A549 (cell line): ENCODE results near the gene B9D2. TPM values are rescaled to one million over a fixed set of nuclear protein-coding genes. Genes with fewer than 3 reads are reported as not detected.

Experiments used
- CBX2 ChIP-seq: fragments of 200-600 bp; sonication (generic); IDR thresholded peaks from 2 replicates; pipeline ENCODE4 v1.6.1; 2016; ENCODE audit warnings: low read depth, mild to moderate bottlenecking, borderline replicate concordance
- CBX8 ChIP-seq: fragments of 200-600 bp; sonication (generic); IDR thresholded peaks from 2 replicates; pipeline ENCODE4 v1.6.1; 2016
- CEBPB ChIP-seq, 2 experiments: fragments of >200 bp in 1 of 2; sonication (Bioruptor Twin) in 1 of 2; formaldehyde crosslinking in 1 of 2; IDR thresholded peaks; 2 replicates each; pipeline ENCODE4 v1.6.1; 2012 to 2016
- CHD2 ChIP-seq: fragments of 150-350 bp; IDR thresholded peaks from 2 replicates; pipeline ENCODE4 v1.6.1; 2014; ENCODE audit warnings: low read length; ENCODE audit not compliant: partially characterized antibody
- CTCF ChIP-seq: fragments of >200 bp; sonication (Bioruptor Twin); formaldehyde crosslinking; IDR thresholded peaks from 3 replicates; pipeline ENCODE4 v1.5.1; 2016
- E2F6 ChIP-seq: IDR thresholded peaks from 2 replicates; pipeline ENCODE4 v1.6.1; 2012; ENCODE audit warnings: low read depth, borderline replicate concordance
- EHMT2 ChIP-seq: fragments of 200-600 bp; sonication (generic); IDR thresholded peaks from 2 replicates; pipeline ENCODE4 v1.6.1; 2016; ENCODE audit warnings: antibody characterized with exemption, low read depth, mild to moderate bottlenecking, moderate library complexity
- EP300 ChIP-seq, 2 experiments: fragments of >200 bp; sonication (Bioruptor Twin); formaldehyde crosslinking; IDR thresholded peaks; 2 replicates in 1 of 2; 3 replicates in 1 of 2; pipeline ENCODE4 v1.6.1; 2016 to 2017
- ESRRA ChIP-seq: fragments of 150-350 bp; IDR thresholded peaks from 2 replicates; pipeline ENCODE4 v1.6.1; 2014; ENCODE audit warnings: mild to moderate bottlenecking, low read length, borderline replicate concordance
- FOSB ChIP-seq: fragments of 250-450 bp; sonication (Bioruptor Pico); IDR thresholded peaks from 2 replicates; pipeline ENCODE4 v1.5.0; 2020; ENCODE audit warnings: mild to moderate bottlenecking, moderate library complexity
- FOSL2 ChIP-seq, 2 experiments: fragments of 450-650 bp in 1 of 2; fragments of >200 bp in 1 of 2; sonication (Bioruptor Twin) in 1 of 2; formaldehyde crosslinking; IDR thresholded peaks; 2 replicates each; pipeline versions ENCODE4 v1.5.0 to v1.6.1; 2016 to 2020; ENCODE audit warnings: mild to moderate bottlenecking in 1 of 2, moderate library complexity in 1 of 2
- GATA3 ChIP-seq: IDR thresholded peaks from 2 replicates; pipeline ENCODE4 v1.6.1; 2012; ENCODE audit warnings: borderline replicate concordance
- HDAC2 ChIP-seq: fragments of 200-600 bp; sonication (generic); IDR thresholded peaks from 2 replicates; pipeline ENCODE4 v1.6.1; 2016
- HES2 ChIP-seq: fragments of >200 bp; sonication (Bioruptor Twin); formaldehyde crosslinking; IDR thresholded peaks from 2 replicates; pipeline ENCODE4 v1.6.1; 2016
- HMGXB4 ChIP-seq: fragments of 250-450 bp; sonication (Bioruptor Pico); IDR thresholded peaks from 2 replicates; pipeline ENCODE4 v1.5.0; 2021; ENCODE audit warnings: mild to moderate bottlenecking, moderate library complexity, borderline replicate concordance
- HOXB13 ChIP-seq: fragments of 250-450 bp; sonication (Bioruptor Pico); IDR thresholded peaks from 2 replicates; pipeline ENCODE4 v1.5.0; 2020; ENCODE audit warnings: low read depth, mild to moderate bottlenecking, moderate library complexity
- HOXB5 ChIP-seq: fragments of 250-450 bp; sonication (Bioruptor Pico); IDR thresholded peaks from 2 replicates; pipeline ENCODE4 v1.5.0; 2020; ENCODE audit warnings: mild to moderate bottlenecking, moderate library complexity
- JUN ChIP-seq, 2 experiments: fragments of >200 bp; sonication (Bioruptor Twin); formaldehyde crosslinking; IDR thresholded peaks; 2 replicates in 1 of 2; 3 replicates in 1 of 2; pipeline ENCODE4 v1.6.1; 2016 to 2017
- KDM1A ChIP-seq: fragments of 200-600 bp; sonication (generic); IDR thresholded peaks from 2 replicates; pipeline ENCODE4 v1.6.1; 2016; ENCODE audit warnings: low read depth, mild to moderate bottlenecking
- KDM5A ChIP-seq: fragments of 200-600 bp; sonication (generic); IDR thresholded peaks from 2 replicates; pipeline ENCODE4 v1.6.1; 2016; ENCODE audit warnings: antibody characterized with exemption, mild to moderate bottlenecking
- MAX ChIP-seq: IDR thresholded peaks from 2 replicates; pipeline ENCODE4 v1.6.1; 2012
- MAZ ChIP-seq: fragments of 150-350 bp; IDR thresholded peaks from 2 replicates; pipeline ENCODE4 v1.6.1; 2014; ENCODE audit warnings: antibody characterized with exemption, low read depth, low read length, borderline replicate concordance
- MYC ChIP-seq: IDR thresholded peaks from 2 replicates; pipeline ENCODE4 v1.6.1; 2012; ENCODE audit warnings: mild to moderate bottlenecking, inconsistent platforms, low read length, improper control_type of control experiment, borderline replicate concordance
- PBX3 ChIP-seq: IDR thresholded peaks from 2 replicates; pipeline ENCODE4 v1.6.1; 2012
- POLR2AphosphoS2 ChIP-seq: conservative IDR thresholded peaks from 2 replicates; pipeline ENCODE4 v1.6.1; 2012; ENCODE audit warnings: low read length, improper control_type of control experiment, inconsistent platforms
- RAD21 ChIP-seq, 2 experiments: fragments of >200 bp in 1 of 2; sonication (Bioruptor Twin) in 1 of 2; formaldehyde crosslinking in 1 of 2; IDR thresholded peaks in 1 of 2; conservative IDR thresholded peaks in 1 of 2; 2 replicates in 1 of 2; 3 replicates in 1 of 2; pipeline ENCODE4 v1.6.1; 2012 to 2018; ENCODE audit warnings: inconsistent platforms in 1 of 2
- REST ChIP-seq: fragments of 200-600 bp; sonication (generic); IDR thresholded peaks from 2 replicates; pipeline ENCODE4 v1.6.1; 2016; ENCODE audit warnings: antibody characterized with exemption, mild to moderate bottlenecking, moderate library complexity
- USF2 ChIP-seq: fragments of 450-650 bp; IDR thresholded peaks from 2 replicates; pipeline ENCODE4 v1.6.1; 2014; ENCODE audit warnings: antibody characterized with exemption
- ZC3H11A ChIP-seq: fragments of 450-650 bp; IDR thresholded peaks from 2 replicates; pipeline ENCODE4 v1.6.1; 2014; ENCODE audit warnings: antibody characterized with exemption, mild to moderate bottlenecking
- ZNF302 ChIP-seq: fragments of 250-450 bp; sonication (Bioruptor Pico); IDR thresholded peaks from 2 replicates; pipeline ENCODE4 v1.9.0; 2021; ENCODE audit warnings: inconsistent platforms, mild to moderate bottlenecking, moderate library complexity
- polyA plus RNA-seq, 4 experiments: library from polyadenylated mRNA; depleted of rRNA in 3 of 4; stranded (reverse); fragments of >200 nt; fragmentation: RNase III in 1 of 4; extraction: RNeasy Plus Mini Kit Qiagen cat#74134 plus additional on column Dnase treatment in 1 of 4; gene quantifications; 2 replicates in 3 of 4; 3 replicates in 1 of 4; pipeline ENCODE4 v1.2.3, GENCODE V29; 2011 to 2017

Gene B9D2
- polyA plus RNA-seq, 2 of the 4 experiments (the other 2 are of a cell fraction): 19.6 to 22.5 TPM

- TF ChIP-seq JUN (IDR thresholded peaks at IDR 0.05): peak in 1 of 2 experiments; percentile 40; a peak in 1 of 5 replicates
- peak; percentile 84; the same call in 1 of the 2 replicates for TF ChIP-seq HOXB5 (CRISPR knock-in tag)
- no peak for TF ChIP-seq ZNF302
- peak; percentile 90 for TF ChIP-seq MAX
- no peak for TF ChIP-seq CBX2
- no peak for TF ChIP-seq REST
- peak; percentile 93 for TF ChIP-seq CTCF
- TF ChIP-seq POLR2AphosphoS2: no peak
- TF ChIP-seq PBX3: peak; percentile 33; the same call in 1 of the 2 replicates
- TF ChIP-seq FOSB (CRISPR knock-in tag): no peak
- peak; percentile 38; the same call in 1 of the 2 replicates for TF ChIP-seq KDM5A
- TF ChIP-seq USF2: no peak
- TF ChIP-seq E2F6: peak; percentile 76; the same call in 1 of the 2 replicates
- no peak for TF ChIP-seq HOXB13 (CRISPR knock-in tag)
- TF ChIP-seq ZC3H11A: no peak
- TF ChIP-seq ESRRA: no peak
- peak; percentile 88 for TF ChIP-seq MYC
- TF ChIP-seq FOSL2 (IDR thresholded peaks at IDR 0.05): no peak
- no peak; the same call in 1 of the 2 replicates for TF ChIP-seq FOSL2 (CRISPR knock-in tag; IDR thresholded peaks at IDR 0.05)
- TF ChIP-seq HDAC2: peak; percentile 31; the same call in 1 of the 2 replicates
- no peak; the same call in 1 of the 2 replicates for TF ChIP-seq KDM1A
- no peak for TF ChIP-seq CEBPB (IDR thresholded peaks at IDR 0.05)
- no peak; the same call in 1 of the 2 replicates for TF ChIP-seq MAZ
- TF ChIP-seq GATA3: no peak
- TF ChIP-seq EHMT2: no peak
- TF ChIP-seq EP300 (IDR thresholded peaks at IDR 0.05): no peak
- TF ChIP-seq HMGXB4 (CRISPR knock-in tag): peak; percentile 73; the same call in 1 of the 2 replicates
- TF ChIP-seq CHD2: no peak
- no peak for TF ChIP-seq HES2
- TF ChIP-seq CBX8: no peak
- peak; percentile 64 to 76 for TF ChIP-seq RAD21 (conservative IDR thresholded peaks at IDR 0.05 in 1 of 2, IDR thresholded peaks at IDR 0.05 in 1 of 2)
These were observed 11.1 kb downstream of the B9D2 start (continued) for GRCh38 chr19:41352609-41353465.
